OCI-LY7 (cell line): Measurements from ENCODE around the gene CLEC18C.

Source experiments
- CTCF ChIP-seq: fragments of 200-600 bp; sonication (generic); conservative IDR thresholded peaks from 2 replicates; pipeline ENCODE4 v1.5.1; 2014; ENCODE audit warnings: mild to moderate bottlenecking, antibody characterized with exemption, low read length, moderate library complexity, mixed read lengths
- EZH2phosphoT487 ChIP-seq: fragments of 200-600 bp; sonication (generic); IDR thresholded peaks from 2 replicates; pipeline ENCODE4 v1.6.1; 2018; ENCODE audit warnings: low read depth, borderline replicate concordance, mild to moderate bottlenecking, mixed run types, antibody characterized with exemption, low read length, moderate library complexity, mixed read lengths

GRCh38 chr16:70159355-70160348 lies 13.9 kb upstream of the CLEC18C start:
- TF ChIP-seq CTCF, result no peak
- TF ChIP-seq EZH2phosphoT487, result no peak
